CD4-positive, alpha-beta T cell treated with Interferon gamma for 1 hour (primary cell): Measurements from ENCODE around the gene DUOXA1.
"Not testable (repeated sequence)": the region's sequence is repeated elsewhere in the genome, so short reads cannot be mapped to it uniquely, and the experiment has no call there.

Experiments used
- DNase-seq: peaks from one replicate; pipeline ENCODE4 v3.0.0-alpha.2; 2020

Gene DUOXA1

DNA sequence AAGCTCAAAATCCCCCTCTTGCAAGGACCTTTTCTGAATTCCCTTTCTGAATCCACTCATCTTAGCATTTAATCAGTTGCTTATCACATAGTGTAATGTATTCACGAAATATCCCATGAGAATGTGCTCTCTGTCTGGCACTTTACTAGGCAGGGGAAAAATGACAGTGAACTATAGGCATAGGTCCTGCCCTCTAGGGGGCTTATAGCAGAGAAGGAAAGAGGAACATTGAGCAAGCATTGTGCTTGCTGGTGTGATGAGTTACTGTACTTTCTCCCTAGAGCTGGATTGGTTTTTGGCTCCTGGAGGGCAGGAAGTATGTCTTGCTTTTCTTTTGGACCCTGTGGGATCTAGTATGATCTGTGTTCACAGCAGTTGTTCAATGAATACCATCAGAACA lies 42.2 kb downstream of the DUOXA1 start:
- no peak for DNase-seq

DNA sequence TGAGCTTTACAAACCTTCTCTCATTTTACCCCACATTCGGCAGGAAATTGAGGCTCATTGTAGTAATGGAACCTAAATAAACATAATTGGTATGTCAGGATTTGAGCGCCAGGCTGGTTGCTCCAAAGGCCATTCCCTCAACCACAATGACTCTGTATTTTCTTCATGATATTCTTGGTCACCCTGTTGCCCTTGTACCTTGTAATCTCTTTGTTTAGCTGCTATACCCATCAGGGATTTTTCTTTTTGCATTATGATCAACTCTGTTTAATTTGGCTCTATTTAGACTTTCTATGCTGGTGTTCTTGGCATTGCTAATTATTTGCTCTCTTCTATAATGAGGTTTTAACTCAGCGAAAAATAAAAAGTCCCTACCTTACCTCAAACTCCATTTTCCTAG lies 45.5 kb downstream of the DUOXA1 start:
- no peak for DNase-seq

DNA sequence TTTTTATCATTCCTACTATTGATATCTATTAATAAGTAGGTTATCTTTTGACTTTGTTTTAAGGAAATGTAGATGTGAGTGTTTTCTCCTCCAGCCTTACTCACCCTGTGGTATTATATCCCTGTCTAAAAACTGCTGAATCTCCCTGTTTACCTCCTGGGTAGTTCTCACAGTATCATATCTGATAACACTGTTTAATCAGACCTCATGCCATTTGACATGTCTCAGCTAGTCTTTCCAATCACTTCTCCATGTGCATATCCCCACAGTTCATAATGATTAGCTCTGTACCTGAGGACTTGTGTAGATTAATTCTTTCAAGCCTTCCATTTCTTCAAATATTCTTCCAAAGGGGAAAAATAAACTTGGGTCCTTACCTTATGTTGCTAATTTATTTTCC lies 46.5 kb downstream of the DUOXA1 start:
- DNase-seq: no peak

DNA sequence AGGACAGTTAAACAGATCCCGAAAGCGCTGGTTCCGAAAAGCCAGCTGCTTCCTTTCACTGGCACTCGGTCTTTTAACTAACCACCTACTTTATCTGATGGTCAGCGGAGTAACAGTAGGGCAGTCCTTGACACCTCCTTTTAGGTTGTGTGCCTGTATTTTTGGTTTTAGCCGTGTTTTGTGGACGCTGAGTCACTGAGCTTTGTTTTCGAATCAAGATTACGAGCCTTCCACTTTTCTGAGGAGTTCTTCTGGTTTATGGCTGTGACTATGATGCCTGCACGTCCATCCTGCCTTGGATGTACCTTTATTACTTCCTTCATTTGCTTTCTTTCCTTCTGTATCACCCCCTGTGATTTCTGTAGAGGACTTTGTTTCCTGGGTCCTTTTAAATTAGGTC lies 47.3 kb downstream of the DUOXA1 start:
- not testable (repeated sequence) for DNase-seq

DNA sequence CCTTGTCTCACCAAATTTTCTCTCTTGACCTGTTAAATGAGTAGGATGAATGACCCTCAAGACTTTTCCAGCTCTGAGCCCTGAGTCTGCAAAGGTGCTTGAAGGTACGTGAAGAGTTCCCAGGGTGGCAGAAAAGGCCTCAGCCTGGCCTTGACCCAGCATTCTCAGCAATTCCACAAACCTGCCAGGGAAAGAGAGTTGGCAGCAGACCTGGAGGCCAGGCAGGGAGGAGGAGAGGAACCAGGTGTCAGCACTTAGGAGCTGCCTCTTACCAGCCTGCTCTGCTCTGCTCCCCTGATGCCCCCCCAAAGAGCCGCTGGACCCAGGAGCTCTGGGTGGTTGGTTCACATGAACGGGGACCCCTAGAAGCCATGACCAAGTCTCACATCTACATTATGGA lies 49.1 kb downstream of the DUOXA1 start:
- DNase-seq: not testable (repeated sequence)

DNA sequence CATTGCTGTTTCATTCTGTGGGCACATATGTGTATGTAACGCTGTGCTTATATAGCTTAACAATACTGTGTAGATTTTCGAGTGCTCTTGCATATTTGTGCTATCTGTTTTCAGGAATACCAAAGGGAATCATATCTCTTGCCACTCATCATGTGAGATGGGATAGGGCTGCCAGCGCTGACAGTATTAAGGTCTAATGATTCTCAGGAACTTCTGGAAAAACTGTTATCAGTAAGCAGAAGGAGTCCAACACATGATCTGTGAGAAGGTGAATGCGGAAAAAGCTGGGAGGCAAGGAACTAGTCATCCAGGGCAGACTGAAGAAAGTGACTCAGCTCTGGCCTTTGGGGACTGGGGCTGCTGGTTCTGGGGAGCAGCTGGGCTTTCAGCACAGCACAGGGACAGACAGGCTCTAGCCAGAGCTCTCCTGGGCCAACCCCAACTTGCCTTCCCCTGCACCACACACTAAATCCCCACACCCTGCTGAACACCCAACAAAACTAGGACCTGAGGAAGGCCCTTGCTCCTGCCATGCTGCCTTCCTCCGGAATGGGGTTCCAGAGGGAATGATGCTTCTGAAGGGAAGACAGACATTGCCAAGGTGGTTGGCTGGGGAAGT lies 49.9 kb downstream of the DUOXA1 start:
- DNase-seq: not testable (repeated sequence)

DNA sequence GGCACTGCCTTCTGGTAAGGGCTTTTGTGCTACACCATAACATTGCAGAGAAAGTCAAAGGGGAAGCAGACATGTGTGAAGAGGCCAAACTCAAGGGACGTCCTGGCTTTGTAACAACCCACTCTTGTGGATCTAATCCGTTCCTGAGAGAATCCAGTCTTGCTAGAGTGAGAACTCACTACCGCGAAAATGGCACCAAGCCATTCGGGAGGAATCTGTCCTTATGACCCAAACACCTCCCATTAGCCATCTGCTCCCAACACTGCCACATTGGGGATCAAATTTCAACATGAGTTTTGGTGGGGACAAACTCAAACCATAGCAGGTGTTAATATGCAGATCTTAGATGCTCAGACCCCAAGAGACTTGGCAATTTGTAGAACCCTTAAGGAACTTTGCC lies 50.5 kb downstream of the DUOXA1 start:
- not testable (repeated sequence) for DNase-seq

DNA sequence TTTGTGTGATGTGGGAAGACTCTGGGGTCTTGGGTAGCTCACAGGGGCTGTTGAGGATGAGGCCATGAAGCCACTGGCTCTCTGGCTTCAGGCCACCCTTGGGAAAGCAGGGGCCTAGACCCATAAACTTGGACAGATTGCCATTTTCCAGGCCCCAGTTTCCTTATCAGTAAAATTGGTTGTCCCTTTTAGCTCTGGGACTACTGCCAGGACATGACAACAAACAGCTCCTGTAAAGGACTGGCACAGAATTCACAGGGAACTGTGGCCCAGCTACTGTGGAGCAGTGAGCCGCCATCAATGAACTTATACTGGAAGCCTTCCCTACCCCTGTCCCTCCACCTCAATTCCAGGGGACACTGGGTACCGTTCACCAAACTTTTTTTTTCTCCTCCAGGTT lies 52.3 kb downstream of the DUOXA1 start:
- not testable (repeated sequence) for DNase-seq

DNA sequence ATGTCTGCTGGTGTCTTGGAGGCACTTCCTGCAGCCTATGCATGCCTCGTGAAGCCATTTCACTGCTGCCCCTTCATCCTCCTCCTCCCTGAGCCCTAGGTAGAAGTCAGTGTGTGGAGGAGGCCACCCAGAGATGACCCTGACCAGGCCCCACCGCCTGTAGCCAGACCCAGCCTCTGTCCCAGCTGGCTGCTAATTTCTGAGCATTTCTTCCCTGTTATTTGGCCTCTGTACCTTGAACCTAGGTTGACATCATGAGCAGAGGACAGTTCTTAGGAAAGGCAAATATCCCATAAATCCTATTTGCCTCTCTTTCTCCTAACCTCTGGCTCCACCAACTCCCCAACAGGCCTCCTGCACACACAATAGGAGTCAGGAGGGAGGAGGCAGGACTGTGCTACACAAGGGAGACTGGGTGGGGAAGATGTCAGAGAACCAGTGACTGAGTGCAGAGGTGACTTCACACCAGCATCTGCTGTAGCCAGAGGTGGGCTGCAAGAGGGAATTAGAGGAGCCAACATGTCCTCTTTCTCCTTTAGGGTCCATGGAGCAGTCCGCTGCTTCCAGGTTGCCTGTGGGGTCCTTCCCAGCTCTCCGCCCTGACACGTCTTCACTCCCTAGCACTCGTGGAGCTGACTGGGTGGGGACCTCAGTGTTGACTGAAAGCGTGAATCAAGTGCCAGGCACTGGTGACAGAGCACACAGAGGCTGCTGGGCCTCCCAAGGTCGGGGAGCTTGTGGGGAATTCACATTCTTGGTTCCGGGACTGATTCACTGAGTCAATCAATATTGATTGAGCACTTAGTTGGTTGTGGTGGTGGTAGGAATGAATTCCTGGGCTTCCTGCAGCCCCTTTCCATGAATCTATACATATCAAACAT lies 54.0 kb downstream of the DUOXA1 start:
- not testable (repeated sequence) for DNase-seq

DNA sequence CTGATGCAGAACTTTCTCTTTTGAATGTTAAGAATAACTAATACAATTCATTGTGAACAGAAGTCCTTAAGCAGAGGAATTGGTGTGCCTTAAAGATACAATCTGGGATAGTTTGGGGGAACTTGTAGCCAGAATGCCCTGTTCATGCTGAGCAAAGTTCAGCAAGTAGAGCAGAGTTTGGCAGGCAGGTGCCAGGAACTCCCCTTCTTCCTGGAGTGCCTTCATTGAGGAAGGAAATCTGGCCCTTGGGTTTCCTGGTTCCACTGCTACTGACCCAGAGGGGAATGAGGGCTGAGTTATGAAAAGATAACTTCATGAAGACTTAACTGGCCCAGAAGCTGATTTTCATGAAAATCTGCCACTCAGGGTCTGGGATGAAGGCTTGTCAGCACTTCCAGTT lies 56.1 kb downstream of the DUOXA1 start:
- not testable (repeated sequence) for DNase-seq

DNA sequence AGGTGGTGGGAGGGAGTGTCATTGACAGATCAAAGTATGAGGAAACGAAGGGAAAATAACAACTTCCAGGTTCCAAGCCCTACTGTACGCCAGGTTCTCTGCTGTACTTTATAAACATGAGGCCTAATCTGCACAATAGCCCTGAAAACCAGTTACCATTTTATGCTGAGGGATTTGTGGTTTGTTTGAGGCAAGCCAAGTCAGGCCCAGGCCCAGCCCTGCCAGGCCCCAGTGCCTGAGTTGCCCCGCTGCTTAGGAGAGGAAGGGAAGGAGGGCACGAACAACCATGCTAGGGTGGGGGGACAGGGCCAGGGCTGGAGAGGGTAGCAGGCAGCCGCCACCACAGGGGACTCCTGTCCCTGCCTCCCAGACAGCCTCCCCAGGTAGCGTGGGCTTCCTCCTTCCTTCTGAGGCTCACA lies 59.7 kb downstream of the DUOXA1 start:
- not testable (repeated sequence) for DNase-seq
